GM19043 (cell line): Measurements from ENCODE around the gene NTSR2.

ENCODE experiments used
- ATAC-seq: cut with Tn5 transposase; IDR thresholded peaks from one replicate; pipeline ENCODE4 v1.9.1; 2021; ENCODE audit warnings: low read depth; ENCODE audit not compliant: unreplicated experiment

The NTSR2 gene

GRCh38 chr2:11669454-11670291 is at the start of gene NTSR2:
Gene NTSR2, minus strand, starts transcription at chr2:11670195. Its CDS starts 66 bp downstream, at chr2:11670129.
- ATAC-seq, result no peak

GRCh38 chr2:11719230-11719977 is 49.4 kb upstream of the NTSR2 start:
- ATAC-seq, result no peak

- no peak for ATAC-seq
These were observed 48.6 kb upstream of the NTSR2 start for GRCh38 chr2:11718606-11719005.

GRCh38 chr2:11717623-11718022 is 47.6 kb upstream of the NTSR2 start:
- no peak for ATAC-seq

- no peak for ATAC-seq
These were observed 46.8 kb upstream of the NTSR2 start for GRCh38 chr2:11716689-11717321.

GRCh38 chr2:11715987-11716652 is 46.1 kb upstream of the NTSR2 start:
- no peak for ATAC-seq

GRCh38 chr2:11713815-11714214 is 43.8 kb upstream of the NTSR2 start:
- ATAC-seq, result no peak

GRCh38 chr2:11712866-11713265 is 42.9 kb upstream of the NTSR2 start:
- ATAC-seq, result no peak

- no peak for ATAC-seq
These were observed 41.8 kb upstream of the NTSR2 start for GRCh38 chr2:11711751-11712150.

- ATAC-seq, result no peak
These were observed 41.3 kb upstream of the NTSR2 start for GRCh38 chr2:11711354-11711716.

GRCh38 chr2:11710632-11711353 is 40.8 kb upstream of the NTSR2 start:
- ATAC-seq, result no peak

- ATAC-seq, result no peak
These were observed 40.2 kb upstream of the NTSR2 start for GRCh38 chr2:11710210-11710609.

- ATAC-seq, result no peak
These were observed 39.3 kb upstream of the NTSR2 start for GRCh38 chr2:11709293-11709692.

GRCh38 chr2:11708106-11708505 is 38.1 kb upstream of the NTSR2 start:
- ATAC-seq, result no peak

- no peak for ATAC-seq
These were observed 35.7 kb upstream of the NTSR2 start for GRCh38 chr2:11705711-11706110.

- ATAC-seq, result no peak
These were observed 35.1 kb upstream of the NTSR2 start for GRCh38 chr2:11705063-11705462.

GRCh38 chr2:11703700-11704099 is 33.7 kb upstream of the NTSR2 start:
- no peak for ATAC-seq

- ATAC-seq, result no peak
These were observed 33.0 kb upstream of the NTSR2 start for GRCh38 chr2:11702946-11703345.

GRCh38 chr2:11701751-11702301 is 31.8 kb upstream of the NTSR2 start:
- ATAC-seq, result no peak

GRCh38 chr2:11701206-11701605 is 31.2 kb upstream of the NTSR2 start:
- ATAC-seq, result no peak
